OCI-LY7 (cell line): ENCODE results near the gene ZFAND4.

Source experiments
- EZH2phosphoT487 ChIP-seq: fragments of 200-600 bp; sonication (generic); IDR thresholded peaks from 2 replicates; pipeline ENCODE4 v1.6.1; 2018; ENCODE audit warnings: low read depth, borderline replicate concordance, mild to moderate bottlenecking, mixed run types, antibody characterized with exemption, low read length, moderate library complexity, mixed read lengths
- TF ChIP-seq, protein P1 (sequence below): fragments of 200-600 bp; sonication (generic); conservative IDR thresholded peaks from 2 replicates; pipeline ENCODE4 v1.5.1; 2014; ENCODE audit warnings: mild to moderate bottlenecking, antibody characterized with exemption, low read length, moderate library complexity, mixed read lengths

DNA sequence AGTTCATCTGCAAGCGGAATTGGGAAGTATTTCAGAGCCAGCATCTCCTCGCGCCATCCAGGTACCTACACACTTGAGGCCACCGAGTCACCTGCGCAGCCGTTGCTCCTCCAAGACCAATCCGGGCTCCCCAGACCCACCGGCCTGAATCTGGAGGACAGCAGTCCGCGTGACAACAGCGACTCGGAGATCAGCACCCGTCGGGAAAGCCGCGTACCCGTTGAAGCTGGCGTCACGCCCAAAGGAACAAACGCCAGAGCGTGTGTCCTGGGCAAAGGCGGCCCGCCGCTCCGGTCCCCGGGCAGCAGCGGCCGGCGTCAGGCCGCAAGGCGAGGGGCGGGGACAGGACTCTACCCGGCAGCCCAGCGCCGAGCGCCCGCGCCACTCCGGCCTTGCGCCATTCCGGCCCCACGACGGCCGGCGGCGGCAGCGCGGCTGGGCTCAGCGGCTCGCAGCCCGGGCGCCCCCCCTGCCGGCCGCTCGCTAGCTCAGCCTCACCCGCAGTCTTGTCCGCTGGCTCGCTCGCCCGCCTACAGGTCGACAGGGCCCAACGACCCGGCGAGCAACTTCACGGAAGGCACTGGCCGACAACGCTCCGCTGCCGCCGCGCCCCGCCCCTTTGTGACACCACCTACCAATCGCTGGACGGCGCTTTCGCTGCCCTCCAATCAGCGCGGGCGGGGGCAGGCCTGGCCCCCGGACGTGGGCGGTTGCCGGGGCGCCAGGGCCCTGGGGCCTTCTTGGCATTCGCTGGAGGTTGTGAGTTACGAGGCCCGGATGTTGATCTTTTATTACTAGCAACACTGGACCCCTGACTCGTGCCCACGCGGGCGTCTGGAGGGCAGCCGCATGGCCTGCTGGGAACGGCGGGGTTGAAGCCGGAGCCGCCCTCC lies at the start of gene ZFAND4:
- TF ChIP-seq, protein P1, sequence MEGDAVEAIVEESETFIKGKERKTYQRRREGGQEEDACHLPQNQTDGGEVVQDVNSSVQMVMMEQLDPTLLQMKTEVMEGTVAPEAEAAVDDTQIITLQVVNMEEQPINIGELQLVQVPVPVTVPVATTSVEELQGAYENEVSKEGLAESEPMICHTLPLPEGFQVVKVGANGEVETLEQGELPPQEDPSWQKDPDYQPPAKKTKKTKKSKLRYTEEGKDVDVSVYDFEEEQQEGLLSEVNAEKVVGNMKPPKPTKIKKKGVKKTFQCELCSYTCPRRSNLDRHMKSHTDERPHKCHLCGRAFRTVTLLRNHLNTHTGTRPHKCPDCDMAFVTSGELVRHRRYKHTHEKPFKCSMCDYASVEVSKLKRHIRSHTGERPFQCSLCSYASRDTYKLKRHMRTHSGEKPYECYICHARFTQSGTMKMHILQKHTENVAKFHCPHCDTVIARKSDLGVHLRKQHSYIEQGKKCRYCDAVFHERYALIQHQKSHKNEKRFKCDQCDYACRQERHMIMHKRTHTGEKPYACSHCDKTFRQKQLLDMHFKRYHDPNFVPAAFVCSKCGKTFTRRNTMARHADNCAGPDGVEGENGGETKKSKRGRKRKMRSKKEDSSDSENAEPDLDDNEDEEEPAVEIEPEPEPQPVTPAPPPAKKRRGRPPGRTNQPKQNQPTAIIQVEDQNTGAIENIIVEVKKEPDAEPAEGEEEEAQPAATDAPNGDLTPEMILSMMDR, result peak; percentile 72
- no peak for TF ChIP-seq EZH2phosphoT487
